Endothelial cell of umbilical vein (primary cell): ENCODE results near the gene CROCC2. TPM values are rescaled to one million over a fixed set of nuclear protein-coding genes. Genes with fewer than 3 reads are reported as not detected.

ENCODE experiments used
- BruUV-seq: library from RNA; stranded (reverse); fragments of 400-500 nt; replicated peaks from 2 replicates; lab custom pipeline; 2021; lab: Mats Ljungman, UMichigan
- CTCF ChIA-PET: fragments of 300-600, 350-600 bp; sonication (Branson Sonifier 250); formaldehyde crosslinking; loops from one replicate; lab custom pipeline; 2021; ENCODE audit warnings: antibody characterized with exemption, inconsistent platforms; lab: Charles Lee
- POLR2A ChIA-PET: fragments of 300-600, 350-600 bp; sonication (Branson Sonifier 250); formaldehyde crosslinking; loops from one replicate; lab custom pipeline; 2021; ENCODE audit warnings: antibody characterized with exemption, inconsistent platforms; lab: Charles Lee
- DNase-seq: peaks from one replicate; pipeline ENCODE4 v3.0.0-alpha.2; 2011; ENCODE audit warnings: low read depth, low spot score
- FAIRE-seq: peaks from 2 replicates; lab custom pipeline; 2011; peaks lifted over from hg19 to GRCh38; lab: Jason Lieb, UNC
- H2AFZ ChIP-seq: 2 replicates; pipeline ENCODE4 v1.6.0; 2012; ENCODE audit warnings: low read depth, low read length, control low read depth, inconsistent platforms
- H3K27ac ChIP-seq: 2 replicates; pipeline ENCODE4 v1.5.1; 2011; ENCODE audit warnings: low read depth, mild to moderate bottlenecking, control low read depth, low read length, moderate library complexity; ENCODE audit not compliant: insufficient read depth
- H3K27me3 ChIP-seq, 2 experiments: 2 replicates each; pipeline versions ENCODE4 v1.6.0 to v1.6.1; 2011; ENCODE audit warnings: low read length in 2 of 2, mixed read lengths in 1 of 2; ENCODE audit not compliant: control insufficient read depth in 2 of 2, insufficient read depth in 2 of 2
- H3K36me3 ChIP-seq, 2 experiments: 2 replicates in 1 of 2; 3 replicates in 1 of 2; pipeline ENCODE4 v1.5.1; 2011; ENCODE audit warnings: low read length in 2 of 2, mild to moderate bottlenecking in 1 of 2, moderate library complexity in 1 of 2; ENCODE audit not compliant: control insufficient read depth in 2 of 2, insufficient read depth in 2 of 2; ENCODE audit errors: extremely low read depth in 1 of 2
- H3K4me1 ChIP-seq: 3 replicates; pipeline ENCODE4 v1.5.1; 2011; ENCODE audit warnings: mild to moderate bottlenecking, low read length; ENCODE audit not compliant: control insufficient read depth, insufficient read depth; ENCODE audit errors: extremely low read depth
- H3K4me2 ChIP-seq: 2 replicates; pipeline ENCODE4 v1.6.1; 2011; ENCODE audit warnings: low read length, control low read depth, mixed read lengths; ENCODE audit not compliant: insufficient read depth
- H3K4me3 ChIP-seq, 3 experiments: fragments of 200-600 bp in 1 of 3; sonication (generic), shearing (Covaris generic) in 1 of 3; replicated peaks in 1 of 3; 2 replicates each; pipeline ENCODE4 v1.5.1; 2011 to 2016; ENCODE audit warnings: control low read depth in 3 of 3, low read length in 3 of 3, mild to moderate bottlenecking in 2 of 3, inconsistent platforms in 1 of 3, low read depth in 1 of 3, moderate library complexity in 1 of 3; ENCODE audit not compliant: insufficient read depth in 1 of 3
- H3K79me2 ChIP-seq: 2 replicates; pipeline ENCODE4 v1.6.0; 2012; ENCODE audit warnings: low read length, inconsistent platforms; ENCODE audit not compliant: control insufficient read depth, insufficient read depth
- H3K9ac ChIP-seq: replicated peaks from 2 replicates; pipeline ENCODE3; 2011; ENCODE audit warnings: low read length, control low read depth; ENCODE audit not compliant: insufficient read depth; ENCODE audit errors: extremely low read depth
- H3K9me1 ChIP-seq: replicated peaks from 3 replicates; pipeline ENCODE4 v1.6.0; 2011; ENCODE audit warnings: mild to moderate bottlenecking, low read length; ENCODE audit not compliant: control insufficient read depth, insufficient read depth; ENCODE audit errors: extremely low read depth
- H3K9me3 ChIP-seq: replicated peaks from 2 replicates; pipeline ENCODE4 v1.5.1; 2012; ENCODE audit warnings: low read length, inconsistent platforms; ENCODE audit not compliant: control insufficient read depth, insufficient read depth
- H4K20me1 ChIP-seq: replicated peaks from 2 replicates; pipeline ENCODE3; 2011; ENCODE audit warnings: mild to moderate bottlenecking, low read length; ENCODE audit not compliant: control insufficient read depth, insufficient read depth; ENCODE audit errors: extremely low read depth
- EZH2 ChIP-seq: IDR thresholded peaks from 2 replicates; pipeline ENCODE4 v1.6.1; 2012; ENCODE audit warnings: borderline replicate concordance, low read depth, mild to moderate bottlenecking, moderate library complexity, low read length, inconsistent platforms; ENCODE audit not compliant: severe bottlenecking
- MYC ChIP-seq: IDR thresholded peaks from one replicate; pipeline ENCODE4 v1.6.1; 2011; ENCODE audit warnings: mild to moderate bottlenecking, low read depth, low read length
- dilution Hi-C: fragments of 300-500 bp; cut with MboI; formaldehyde crosslinking; loops from one replicate; pipeline ENCODE4 v1.15.0; 2019; ENCODE audit warnings: low sequenced_read_pairs; ENCODE audit not compliant: extremely low pct_ligation_motif_present
- intact Hi-C: fragments of 100-400 bp; cut with micrococcal nuclease; formaldehyde crosslinking; loops from one replicate; pipeline ENCODE4 v1.10.0; 2022
- polyA plus RNA-seq, 4 experiments: library from polyadenylated mRNA; depleted of rRNA in 3 of 4; stranded (reverse) in 3 of 4; unstranded in 1 of 4; fragments of >200 nt; gene quantifications; 2 replicates each; pipeline versions ENCODE4 v1.2.1 to v1.2.3, GENCODE V29; 2011 to 2012; ENCODE audit warnings: missing spikeins in 1 of 4
- total RNA-seq: library from RNA; stranded (reverse); gene quantifications from 2 replicates; pipeline ENCODE4 v1.2.3, GENCODE V29; 2021
- TF ChIP-seq, protein P1 (sequence below), 2 donors: IDR thresholded peaks; 1 replicate in 1 of 2; 2 replicates in 1 of 2; pipeline ENCODE4 v1.5.1; 2011; ENCODE audit warnings: low read length in 2 of 2, mild to moderate bottlenecking in 2 of 2, moderate library complexity in 2 of 2, control low read depth in 1 of 2, inconsistent platforms in 1 of 2, low read depth in 1 of 2; ENCODE audit not compliant: insufficient read depth in 1 of 2; ENCODE audit errors: extremely low read depth in 1 of 2

The CROCC2 gene
- total and polyA plus RNA-seq, 2 donors (not counting 3 experiments of a cell fraction or from before 2014, with no cell fraction given): not detected

DNA sequence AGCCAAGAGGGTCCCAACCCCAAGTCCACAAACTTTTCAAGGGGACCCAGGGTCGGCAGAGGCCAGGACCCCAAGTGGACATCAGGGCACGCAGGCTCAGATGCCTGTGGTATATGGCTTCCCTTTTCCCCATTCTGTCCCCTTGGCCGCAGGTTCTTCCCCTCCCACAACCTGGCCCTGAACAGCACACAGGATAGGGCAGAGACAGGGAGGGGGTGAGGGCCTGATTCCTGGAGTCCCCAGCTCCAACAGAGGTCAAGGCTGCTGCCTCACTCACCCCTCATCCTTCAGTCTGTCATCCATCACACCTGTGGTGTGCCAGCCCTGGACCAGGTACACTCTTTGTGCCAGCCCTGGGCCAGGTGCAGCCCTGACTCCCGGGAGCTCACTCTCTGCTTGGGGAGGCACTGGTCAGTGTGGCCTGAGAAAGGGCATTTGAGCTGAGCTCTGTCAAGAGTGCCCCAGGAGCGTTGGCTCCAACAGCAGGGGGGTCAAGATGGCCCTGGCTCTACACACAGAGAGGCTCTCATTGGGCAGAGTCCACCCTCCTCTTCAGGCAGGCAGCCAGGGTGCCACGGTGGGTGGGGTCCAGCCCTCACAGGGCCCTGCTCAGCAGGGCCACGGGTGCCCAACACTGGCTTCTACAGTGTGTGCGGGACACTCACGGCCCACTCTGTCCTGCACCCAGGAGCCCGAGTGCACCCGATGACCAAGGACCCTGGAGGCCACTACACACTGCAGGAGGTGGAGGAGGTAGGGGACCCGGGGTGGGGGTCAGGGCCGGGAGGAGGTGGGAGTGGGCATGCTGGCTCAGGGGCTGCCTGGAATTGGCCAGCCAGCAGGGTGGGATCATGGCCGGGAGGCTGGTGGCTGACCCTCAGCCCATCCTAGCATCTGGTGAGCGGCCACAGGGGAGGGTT is 35.9 kb upstream of the CROCC2 start:
- Histone ChIP-seq H4K20me1 (no peaks in the 10 kb centered on the region), H3K36me3 (no peaks in the 10 kb centered on the region), H2AFZ (no peak overlapping the region), H3K4me1 (no peaks in the 10 kb centered on the region), H3K9ac (no peak overlapping the region), H3K27me3 (no peaks in the 10 kb centered on the region), H3K27ac (no peak overlapping the region), H3K4me2 (no peak overlapping the region), H3K9me3 (no peaks in the 10 kb centered on the region), H3K79me2 (no peaks in the 10 kb centered on the region), H3K9me1 (no peaks in the 10 kb centered on the region), H3K4me3 (no peak overlapping the region)
- no peak for TF ChIP-seq MYC
- no peak for TF ChIP-seq EZH2
- TF ChIP-seq, protein P1, sequence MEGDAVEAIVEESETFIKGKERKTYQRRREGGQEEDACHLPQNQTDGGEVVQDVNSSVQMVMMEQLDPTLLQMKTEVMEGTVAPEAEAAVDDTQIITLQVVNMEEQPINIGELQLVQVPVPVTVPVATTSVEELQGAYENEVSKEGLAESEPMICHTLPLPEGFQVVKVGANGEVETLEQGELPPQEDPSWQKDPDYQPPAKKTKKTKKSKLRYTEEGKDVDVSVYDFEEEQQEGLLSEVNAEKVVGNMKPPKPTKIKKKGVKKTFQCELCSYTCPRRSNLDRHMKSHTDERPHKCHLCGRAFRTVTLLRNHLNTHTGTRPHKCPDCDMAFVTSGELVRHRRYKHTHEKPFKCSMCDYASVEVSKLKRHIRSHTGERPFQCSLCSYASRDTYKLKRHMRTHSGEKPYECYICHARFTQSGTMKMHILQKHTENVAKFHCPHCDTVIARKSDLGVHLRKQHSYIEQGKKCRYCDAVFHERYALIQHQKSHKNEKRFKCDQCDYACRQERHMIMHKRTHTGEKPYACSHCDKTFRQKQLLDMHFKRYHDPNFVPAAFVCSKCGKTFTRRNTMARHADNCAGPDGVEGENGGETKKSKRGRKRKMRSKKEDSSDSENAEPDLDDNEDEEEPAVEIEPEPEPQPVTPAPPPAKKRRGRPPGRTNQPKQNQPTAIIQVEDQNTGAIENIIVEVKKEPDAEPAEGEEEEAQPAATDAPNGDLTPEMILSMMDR (IDR thresholded peaks at IDR 0.05; ENCODE audit: extremely low read depth in 1 of 2, insufficient read depth in 1 of 2, low read depth in 1 of 2, low read length in 2 of 2): no peak
- no peak for DNase-seq
- dilution Hi-C loops (no loop called here), intact Hi-C loops (no loop called here)
- ChIA-PET POLR2A (no interaction called here), CTCF (no interaction called here)
- BruUV-seq: no TSS peak
- FAIRE-seq: no peak
